Adrenal gland (tissue), 12 donors: ENCODE results near the gene CREB3L1. TPM values are rescaled to one million over a fixed set of nuclear protein-coding genes. Genes with fewer than 3 reads are reported as not detected.

Source experiments
- DNase-seq, 7 donors: peaks; one replicate each; pipeline ENCODE4 v3.0.0-alpha.2; 2019 to 2020
- H3K27ac ChIP-seq, 5 donors: fragments of 200-600 bp; sonication (generic) in 4 of 5; 1 replicate in 3 of 5; 2 replicates in 2 of 5; pipeline versions ENCODE4 v1.5.1 to v1.8.0; 2016 to 2020; ENCODE audit warnings: mild to moderate bottlenecking in 1 of 5
- H3K27me3 ChIP-seq: fragments of 200-600 bp; 2 replicates; pipeline ENCODE4 v1.8.0; 2021
- H3K36me3 ChIP-seq, 2 donors: fragments of 200-600 bp; replicated peaks in 1 of 2; 1 replicate in 1 of 2; 2 replicates in 1 of 2; pipeline versions ENCODE4 v1.5.1 to v1.8.0; 2018 to 2022
- H3K4me1 ChIP-seq, 2 donors: fragments of 200-600 bp; replicated peaks in 1 of 2; 1 replicate in 1 of 2; 2 replicates in 1 of 2; pipeline versions ENCODE4 v1.5.1 to v1.8.0; 2018 to 2021
- H3K4me3 ChIP-seq, 4 donors: fragments of 200-600 bp; sonication (generic) in 3 of 4; one replicate each; pipeline ENCODE4 v1.5.1; 2016 to 2018
- H3K9me3 ChIP-seq, 3 donors: fragments of 200-600 bp; sonication (generic) in 1 of 3; replicated peaks in 1 of 3; 1 replicate in 2 of 3; 2 replicates in 1 of 3; pipeline versions ENCODE4 v1.5.1 to v1.8.0; 2016 to 2021
- CTCF ChIP-seq, 6 experiments: fragments of 450-650 bp in 4 of 6; fragments of 200-600 bp in 2 of 6; sonication (generic) in 1 of 6; IDR thresholded peaks; 1 replicate in 5 of 6; 2 replicates in 1 of 6; pipeline versions ENCODE4 v1.5.1 to v1.8.0; 2016 to 2021; ENCODE audit warnings: antibody characterized with exemption in 6 of 6, mild to moderate bottlenecking in 2 of 6, moderate library complexity in 1 of 6
- POLR2A ChIP-seq, 2 donors: fragments of 450-650 bp; IDR thresholded peaks; one replicate each; pipeline ENCODE4 v1.6.1; 2017; ENCODE audit warnings: antibody characterized with exemption in 2 of 2, mild to moderate bottlenecking in 2 of 2, moderate library complexity in 1 of 2
- WGBS, 4 donors: extraction: QIAGEN DNeasy Blood & Tissue Kit in 2 of 4; methylation state at CpG; one replicate each; pipeline versions ENCODE4 v1.1.5 to v1.1.7; 2013 to 2017; 5-methylcytosine and 5-hydroxymethylcytosine counted together
- intact Hi-C, 2 donors: fragments of 100-400 bp; cut with DNase I; formaldehyde crosslinking; loops; one replicate each; pipeline versions ENCODE4 v1.14.1 to v1.15.0; 2022 to 2023
- polyA plus RNA-seq, 3 donors: library from polyadenylated mRNA; stranded (reverse); fragments of 200-250 nt in 2 of 3; fragments of 350-450 nt in 1 of 3; fragmentation: Illumina TruSeq in 1 of 3; extraction: RNeasy Lipid Tissue Mini Kit (QIAGEN cat#74804) in 1 of 3; gene quantifications; one replicate each; pipeline ENCODE4 v1.2.3, GENCODE V29; 2013 to 2014
- total RNA-seq, 9 donors: library from RNA; depleted of rRNA in 4 of 9; stranded (reverse); fragments of >200 nt in 4 of 9; fragments of 120-200 nt in 1 of 9; fragmentation: NEBNext Ultra II Directional in 1 of 9; extraction: Animal tissue kit (Norgen Biotek cat#: 25700) in 1 of 9; gene quantifications; one replicate each; pipeline versions ENCODE4 v1.1.0 to v1.2.4, GENCODE V29; 2013 to 2023
- donor health status: healthy with polysubstance abuse.
- donor health status: Bipolar disorder and iron deficiency.
- donor health status: DM: yes; HTN: yes; CAD: no.
- donor health status: DM: no; HTN: no; CAD: no.
- donor health status: DM: no; HTN: no; CAD: no.
- donor health status: DM: yes; HTN: yes; CAD: no.

Gene CREB3L1
- total and polyA plus RNA-seq, 12 donors = 5.4 to 31.7 (median 26.2) TPM

- WGBS, 4 donors = 70 to 75% (median 72%) methylated on average over 8 of the region's 8 CpGs
- Histone ChIP-seq H3K36me3 (no peaks in the 10 kb centered on the region), H3K27me3 (no peaks in the 10 kb centered on the region), H3K9me3 (no peaks in the 10 kb centered on the region), H3K4me1 (no peaks in the 10 kb centered on the region), H3K27ac (peak overlapping the region in 1 of 5 donors; percentile 42), H3K4me3 (no peak overlapping the region)
- TF ChIP-seq POLR2A (IDR thresholded peaks at IDR 0.05) (no peak), CTCF (IDR thresholded peaks at IDR 0.05) (no peak)
- DNase-seq = peak in 1 of 7 donors; percentile 9
- intact Hi-C loops = loop anchor here (5.0 kb wide), 2 partner anchors 58 to 63 kb away; no protein-coding TSS in a partner anchor
Observed at GRCh38 chr11:46249103-46249937, 28.1 kb upstream of the CREB3L1 start.

GRCh38 chr11:46249938-46250744 is 27.3 kb upstream of the CREB3L1 start:
- TF ChIP-seq CTCF (IDR thresholded peaks at IDR 0.05) = no peak
- TF ChIP-seq POLR2A (IDR thresholded peaks at IDR 0.05) = no peak
- 83 to 90% (median 87%) methylated on average over 4 of the region's 4 CpGs for WGBS, 4 donors
- H3K9me3 ChIP-seq = no peaks in the 10 kb centered on the region
- intact Hi-C loops = loop anchor here (5.0 kb wide), 2 partner anchors 57 to 62 kb away; no protein-coding TSS in a partner anchor
- H3K27ac ChIP-seq = no peak overlapping the region
- H3K27me3 ChIP-seq = no peaks in the 10 kb centered on the region
- H3K4me1 ChIP-seq = no peaks in the 10 kb centered on the region
- no peak overlapping the region for H3K4me3 ChIP-seq
- no peaks in the 10 kb centered on the region for H3K36me3 ChIP-seq
- DNase-seq = no peak

GRCh38 chr11:46250745-46251052 is 26.8 kb upstream of the CREB3L1 start:
- WGBS, 4 donors = 83 to 91% (median 90%) methylated on average over 2 of the region's 2 CpGs
- no peak for TF ChIP-seq POLR2A (IDR thresholded peaks at IDR 0.05)
- no peak for TF ChIP-seq CTCF (IDR thresholded peaks at IDR 0.05)
- Histone ChIP-seq H3K27me3 (no peaks in the 10 kb centered on the region), H3K27ac (no peak overlapping the region), H3K4me3 (no peak overlapping the region), H3K9me3 (no peaks in the 10 kb centered on the region), H3K4me1 (no peaks in the 10 kb centered on the region), H3K36me3 (no peaks in the 10 kb centered on the region)
- DNase-seq = no peak
- intact Hi-C loops = no loop called here

GRCh38 chr11:46251954-46252353 is 25.5 kb upstream of the CREB3L1 start:
- Histone ChIP-seq H3K36me3 (no peaks in the 10 kb centered on the region), H3K9me3 (no peaks in the 10 kb centered on the region), H3K4me1 (no peaks in the 10 kb centered on the region), H3K27ac (no peak overlapping the region), H3K4me3 (no peak overlapping the region), H3K27me3 (no peaks in the 10 kb centered on the region)
- intact Hi-C loops = no loop called here
- no peak for TF ChIP-seq POLR2A (IDR thresholded peaks at IDR 0.05)
- TF ChIP-seq CTCF (IDR thresholded peaks at IDR 0.05) = no peak
- DNase-seq = no peak
- WGBS, 4 donors = 82 to 93% (median 84%) methylated on average over 2 to 6 of the region's 6 CpGs
